ENCODE data around the gene PWP2.
"Not testable (repeated sequence)": the region's sequence is repeated elsewhere in the genome, so short reads cannot be mapped to it uniquely, and the experiment has no call there.

The PWP2 gene

GRCh38 chr21:44107026-44107501, at the start of gene PWP2:
PWP2 (plus strand) TSS chr21:44107399; CDS start chr21:44107417, 18 bp downstream.
- not testable (repeated sequence) for DNase-seq

GRCh38 chr21:44057960-44058651, 49.1 kb upstream of the PWP2 start:
- no peak for DNase-seq

DNA sequence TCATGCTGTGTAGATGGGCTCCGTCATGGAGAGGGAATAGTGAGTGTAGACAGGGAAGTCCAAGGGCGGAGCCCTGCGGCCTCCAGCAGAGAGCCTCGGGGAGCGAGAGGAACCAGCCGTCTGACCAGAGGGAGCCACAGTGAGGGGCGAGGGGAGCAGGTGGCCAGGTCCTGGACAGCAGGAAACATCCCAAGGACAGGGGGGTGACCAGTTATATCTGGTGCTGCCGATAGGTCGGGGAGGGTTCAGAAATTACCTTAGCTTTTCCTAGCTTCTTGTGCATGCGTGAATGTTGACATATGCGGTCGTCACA, 48.6 kb upstream of the PWP2 start:
- DNase-seq = no peak

DNA sequence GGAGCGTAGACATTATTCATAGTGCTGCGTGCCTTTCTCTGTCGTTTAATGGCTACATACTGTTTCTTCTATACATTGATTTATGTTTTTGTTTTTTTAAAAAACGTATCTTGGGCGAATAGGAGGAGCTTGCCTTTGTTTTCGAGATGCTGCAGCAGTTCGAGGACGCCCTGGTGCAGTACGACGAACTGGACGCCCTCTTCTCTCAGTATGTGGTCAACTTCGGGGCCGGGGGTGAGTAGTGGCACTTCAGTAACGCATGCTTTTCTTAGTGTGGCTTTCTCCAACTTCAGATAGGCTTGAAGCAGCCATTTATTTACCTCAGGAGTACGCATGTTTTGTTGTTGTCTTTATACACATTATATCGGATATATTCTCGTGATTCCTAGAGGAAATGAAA, 48.2 kb upstream of the PWP2 start:
- DNase-seq = no peak

DNA sequence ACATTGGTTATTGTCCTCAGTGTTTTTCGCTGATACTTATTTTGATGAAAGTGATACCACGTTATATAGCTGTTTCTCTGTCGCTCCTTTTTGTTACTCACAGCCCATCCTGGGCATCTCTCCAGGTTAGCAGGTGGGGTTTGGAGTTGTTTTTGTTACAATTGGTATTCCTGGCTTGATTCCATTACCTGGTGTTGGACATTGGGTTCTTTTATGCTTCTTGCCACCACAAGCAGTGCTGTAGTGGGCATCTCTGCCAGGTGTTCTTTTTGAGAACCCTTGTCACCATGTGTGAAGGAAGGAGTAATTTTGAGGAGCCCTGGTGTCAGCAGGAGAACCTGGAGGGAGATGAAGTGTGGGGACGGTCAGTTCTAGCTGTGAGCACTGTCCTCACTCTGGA, 47.5 kb upstream of the PWP2 start:
- no peak for DNase-seq

DNA sequence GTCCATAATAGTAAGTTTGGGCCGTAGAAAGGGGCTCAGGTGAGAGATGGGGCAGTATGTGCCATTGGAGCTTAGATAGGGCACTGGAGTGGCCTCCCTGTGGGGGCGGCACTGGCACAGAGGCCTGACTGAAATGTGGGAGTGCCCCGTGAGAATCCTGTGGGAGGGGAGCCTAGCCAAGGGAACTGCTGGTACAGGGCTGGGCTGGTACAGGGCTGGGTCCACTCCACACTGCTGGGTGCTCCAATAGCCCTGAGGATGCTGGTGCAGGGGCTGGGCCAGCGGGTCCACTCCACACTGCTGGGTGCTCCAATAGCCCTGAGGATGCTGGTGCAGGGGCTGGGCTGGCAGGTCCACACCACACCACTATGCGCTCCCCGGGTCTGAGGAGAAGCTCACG, 44.8 kb upstream of the PWP2 start:
- DNase-seq = no peak

- DNase-seq = no peak
Observed at GRCh38 chr21:44063151-44063912, 43.9 kb upstream of the PWP2 start.

DNA sequence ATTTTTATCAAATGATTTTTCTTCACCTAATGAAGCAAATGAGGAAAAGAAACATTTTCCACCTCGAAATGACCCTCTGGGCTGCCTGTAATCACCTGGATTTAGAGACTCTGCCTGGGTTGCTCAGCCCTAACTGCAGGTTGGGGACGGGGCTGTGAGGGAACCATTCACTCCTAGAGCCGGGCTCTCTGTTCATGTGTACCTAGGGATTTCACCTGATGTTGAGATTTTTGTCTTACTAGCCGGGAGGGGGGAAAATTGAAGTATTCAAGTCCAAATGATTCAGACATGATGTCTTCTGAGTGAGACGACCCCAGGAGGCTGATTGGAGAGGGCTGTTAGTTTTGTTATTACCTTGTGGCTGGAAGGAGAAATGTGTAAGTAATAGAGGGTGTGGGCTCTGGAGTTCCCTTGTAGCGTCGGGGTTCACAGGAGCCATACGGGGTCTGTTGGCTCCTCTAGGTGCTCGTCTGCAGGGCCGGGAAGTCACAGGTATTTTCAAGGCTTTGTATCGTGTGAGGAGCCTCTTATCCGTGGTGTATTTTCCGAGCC, 42.3 kb upstream of the PWP2 start:
- no peak for DNase-seq

DNA sequence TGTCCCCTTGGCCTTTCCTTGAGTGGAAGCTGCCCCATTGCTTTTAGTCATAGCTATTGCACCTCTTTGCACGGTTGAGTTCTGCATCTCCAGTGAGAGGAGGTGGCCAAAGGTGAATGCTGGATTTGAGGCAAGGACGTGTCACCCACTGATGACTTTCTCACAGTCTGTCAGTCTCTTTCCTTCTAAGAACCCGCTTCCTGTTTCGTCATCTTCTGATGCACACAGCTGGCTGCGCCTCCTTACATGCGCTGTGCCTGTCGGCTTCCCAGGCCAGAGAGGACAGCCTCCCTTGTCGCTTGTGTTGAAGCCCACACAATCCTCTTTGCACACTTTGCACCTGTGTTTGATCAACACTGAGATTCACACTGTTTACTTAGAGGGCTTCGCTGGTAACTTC, 41.8 kb upstream of the PWP2 start:
- peak; percentile 57 for DNase-seq

DNA sequence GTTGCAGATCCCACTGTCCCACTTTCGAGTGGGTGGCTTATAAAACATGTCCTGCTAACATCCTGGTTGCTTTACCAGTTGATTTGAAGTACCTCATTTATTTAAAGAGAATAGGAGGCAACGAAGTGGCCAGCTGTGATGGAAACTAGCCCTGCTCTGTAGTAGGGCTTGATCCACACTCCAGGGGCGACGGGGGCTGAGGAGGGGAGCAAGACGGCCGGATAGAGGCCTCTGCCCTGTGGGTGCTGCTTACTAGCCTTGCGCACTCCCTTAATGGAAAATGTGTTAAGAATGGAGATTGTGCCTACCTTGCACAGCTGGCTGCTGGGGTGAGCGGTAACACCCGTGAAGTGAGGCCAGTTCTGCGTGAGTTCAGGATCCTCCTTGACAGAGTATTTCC, 41.1 kb upstream of the PWP2 start:
- DNase-seq = no peak

- DNase-seq = no peak
Observed at GRCh38 chr21:44067011-44067839, 40.0 kb upstream of the PWP2 start.

GRCh38 chr21:44070391-44070790, 36.8 kb upstream of the PWP2 start:
- no peak for DNase-seq

DNA sequence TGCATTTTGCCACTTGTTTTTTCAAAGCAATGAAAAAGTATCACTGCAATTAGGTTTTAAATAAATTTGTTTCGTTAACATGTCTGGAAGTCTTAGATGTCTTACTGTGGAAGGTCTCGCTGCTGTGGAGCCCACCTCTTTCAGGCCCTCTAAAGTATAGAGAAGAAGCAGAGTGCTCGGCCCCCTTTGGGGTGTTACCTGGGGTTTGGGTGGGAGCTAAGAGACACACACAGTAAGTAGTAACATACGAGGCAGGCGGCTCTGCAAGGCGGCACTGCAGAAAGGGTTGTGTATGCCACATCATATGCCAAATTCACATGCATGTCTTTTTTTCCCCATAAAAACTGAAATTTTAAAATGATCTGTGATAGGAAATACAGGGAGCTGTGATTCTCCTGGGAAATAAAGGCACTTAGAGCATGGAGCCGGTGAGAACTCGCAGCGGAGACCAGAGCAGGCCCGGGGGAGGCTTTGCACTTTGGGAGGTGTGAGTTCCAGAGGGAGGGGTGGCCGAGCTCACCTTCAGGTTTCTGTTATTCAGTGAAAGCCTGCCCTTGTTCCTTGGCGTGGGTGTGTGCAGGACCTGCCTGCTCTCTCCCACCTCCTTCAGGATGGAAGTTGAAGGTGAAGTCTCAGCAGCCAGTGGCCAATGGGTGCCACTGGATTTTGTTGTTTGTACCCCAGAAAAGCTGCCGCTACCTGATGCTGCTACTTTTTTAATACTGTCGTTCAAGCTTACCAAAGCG, 35.7 kb upstream of the PWP2 start:
- DNase-seq = no peak

DNA sequence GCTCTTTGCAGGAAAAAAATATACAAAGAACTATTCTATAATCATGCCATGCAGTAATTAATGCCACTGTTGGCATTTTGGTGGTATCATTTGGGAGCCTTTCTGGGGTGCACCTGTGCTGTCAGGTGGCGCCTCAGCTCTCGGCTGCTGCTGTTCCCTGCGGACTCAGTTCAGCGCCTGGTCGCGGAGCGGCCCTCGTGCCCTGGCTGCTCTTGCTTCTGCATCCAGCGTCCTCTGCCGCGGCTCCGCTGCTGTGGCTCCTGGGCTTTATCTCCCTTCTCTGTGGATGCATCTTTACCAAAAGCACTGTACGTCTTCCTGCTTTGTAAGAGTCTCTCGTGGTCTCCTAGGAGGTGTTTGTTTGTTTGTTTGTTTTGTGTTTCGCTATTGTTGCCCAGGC, 35.1 kb upstream of the PWP2 start:
- no peak for DNase-seq

DNA sequence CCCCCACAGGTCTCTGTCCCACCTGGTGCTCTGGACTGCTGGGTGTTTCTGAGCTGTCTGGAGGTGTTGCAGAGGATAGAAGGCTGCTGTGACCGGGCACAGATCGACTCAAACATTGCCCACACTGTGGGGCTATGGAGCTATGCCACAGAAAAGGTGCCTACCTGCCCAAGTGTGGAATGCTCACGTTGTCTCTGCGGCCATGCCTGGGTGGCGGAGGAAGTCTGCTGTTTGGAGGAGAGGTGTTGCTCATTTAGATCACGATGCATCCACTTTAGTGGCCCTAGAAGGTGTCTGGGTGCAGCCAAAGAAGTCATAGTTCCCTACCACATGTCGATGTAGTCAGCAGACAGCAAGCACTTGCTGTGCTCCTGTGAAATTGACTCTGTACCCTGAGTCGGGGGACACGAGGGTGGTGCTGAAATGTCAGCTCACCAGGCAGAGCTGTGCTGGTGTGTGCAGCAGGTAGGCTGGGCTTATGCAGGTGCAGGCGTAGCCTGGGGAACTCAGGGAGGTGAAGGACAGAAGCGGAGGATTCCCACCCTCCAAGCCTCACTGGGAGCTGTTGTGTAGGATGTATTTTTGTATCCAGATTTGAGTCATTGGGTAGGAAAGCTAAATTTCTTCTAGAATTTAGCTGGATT, 32.8 kb upstream of the PWP2 start:
- no peak for DNase-seq

- no peak for DNase-seq
Observed at GRCh38 chr21:44076316-44076715, 30.9 kb upstream of the PWP2 start.

DNA sequence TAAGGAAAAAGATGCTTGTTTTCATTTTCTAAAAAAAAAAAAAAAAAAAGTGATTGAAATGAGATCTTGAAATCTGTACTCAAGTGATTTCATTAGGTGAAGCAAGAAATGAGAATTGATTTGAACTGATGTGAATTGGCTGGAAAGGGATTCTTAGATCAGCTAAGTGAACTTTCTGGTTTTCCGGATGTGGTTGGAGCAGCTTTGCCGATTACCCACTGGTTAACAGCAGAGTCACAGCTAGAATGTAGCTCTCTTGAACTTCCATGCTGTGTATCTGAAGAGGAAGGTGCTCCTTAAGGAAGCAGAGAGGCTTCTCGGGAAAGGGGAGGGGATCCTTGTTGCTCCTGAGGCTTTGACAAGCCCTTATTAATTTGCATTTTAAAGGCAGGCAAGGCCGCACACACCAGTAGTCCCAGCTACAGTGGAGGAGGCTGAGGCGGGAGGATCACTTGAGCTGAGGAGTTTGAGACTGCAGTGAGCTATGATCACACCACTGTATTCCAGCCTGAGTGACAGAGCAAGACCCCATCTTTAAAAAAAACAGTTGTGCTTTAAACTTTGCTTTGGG, 28.7 kb upstream of the PWP2 start:
- DNase-seq = no peak

- DNase-seq = no peak
Observed at GRCh38 chr21:44079446-44079845, 27.8 kb upstream of the PWP2 start.

- no peak for DNase-seq
Observed at GRCh38 chr21:44079846-44080245, 27.4 kb upstream of the PWP2 start.

DNA sequence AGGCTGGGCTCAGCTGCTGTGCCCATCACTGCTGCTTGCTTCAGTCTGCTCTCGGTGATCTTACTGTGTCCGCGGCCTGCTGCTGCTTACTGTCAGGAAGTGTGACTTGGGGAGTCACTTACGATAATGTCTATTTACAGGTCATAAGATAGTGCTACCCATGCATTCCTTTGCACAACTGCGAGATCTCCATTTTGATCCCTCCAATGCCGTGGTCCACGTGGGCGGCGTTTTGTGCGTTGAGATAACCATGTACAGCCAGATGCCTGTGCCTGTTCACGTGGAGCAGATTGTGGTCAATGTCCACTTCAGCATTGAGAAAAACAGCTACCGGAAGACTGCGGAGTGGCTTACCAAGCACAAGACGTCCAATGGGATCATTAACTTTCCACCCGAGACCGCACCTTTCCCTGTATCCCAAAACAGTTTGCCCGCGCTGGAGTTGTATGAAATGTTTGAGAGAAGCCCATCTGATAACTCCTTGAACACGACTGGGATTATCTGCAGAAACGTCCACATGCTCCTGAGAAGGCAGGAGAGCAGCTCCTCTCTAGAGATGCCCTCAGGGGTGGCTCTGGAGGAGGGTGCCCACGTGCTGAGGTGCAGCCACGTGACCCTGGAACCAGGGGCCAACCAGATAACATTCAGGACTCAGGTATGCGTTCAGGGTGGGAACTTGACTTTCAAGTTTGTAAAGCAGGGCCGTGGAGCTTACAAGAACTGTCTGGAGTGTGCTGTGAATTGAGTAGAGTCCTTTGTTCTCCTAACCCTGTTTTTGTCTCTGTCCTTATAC, 24.4 kb upstream of the PWP2 start:
- DNase-seq = no peak

Measured in stimulated activated CD4-positive, alpha-beta T cell treated with anti-CD3 and anti-CD28 coated beads, Interleukin-12 subunit alpha, Interleukin-12 subunit beta, amount 100 ng/mL, for 4 hours (primary cell).